Liver (tissue), 9 donors: ENCODE measurements around the gene ELL. TPM values are rescaled to one million over a fixed set of nuclear protein-coding genes. Genes with fewer than 3 reads are reported as not detected.

ENCODE experiments used
- DNase-seq: peaks from one replicate; pipeline ENCODE4 v3.0.0-alpha.2; 2017; ENCODE audit warnings: low spot score
- H3K27ac ChIP-seq, 2 donors: one replicate each; pipeline ENCODE4 v1.7.0; 2013; ENCODE audit warnings: inconsistent platforms in 2 of 2, low read length in 2 of 2, control low read depth in 1 of 2, low read depth in 1 of 2, mild to moderate bottlenecking in 1 of 2
- H3K27me3 ChIP-seq, 4 donors: one replicate each; pipeline versions ENCODE4 v1.6.1 to v1.7.0; 2013; ENCODE audit warnings: low read length in 3 of 4, inconsistent platforms in 1 of 4, mild to moderate bottlenecking in 1 of 4, moderate library complexity in 1 of 4; ENCODE audit not compliant: control insufficient read depth in 4 of 4, insufficient read depth in 4 of 4
- H3K36me3 ChIP-seq, 4 donors: one replicate each; pipeline versions ENCODE4 v1.6.1 to v1.7.0; 2013; ENCODE audit warnings: low read length in 3 of 4, mild to moderate bottlenecking in 3 of 4, low read depth in 1 of 4, moderate library complexity in 1 of 4; ENCODE audit not compliant: control insufficient read depth in 4 of 4, insufficient read depth in 3 of 4
- H3K4me1 ChIP-seq, 4 donors: one replicate each; pipeline versions ENCODE4 v1.6.1 to v1.7.0; 2013; ENCODE audit warnings: low read length in 3 of 4, mild to moderate bottlenecking in 3 of 4, moderate library complexity in 1 of 4; ENCODE audit not compliant: control insufficient read depth in 4 of 4, insufficient read depth in 4 of 4
- H3K4me3 ChIP-seq, 3 donors: one replicate each; pipeline versions ENCODE4 v1.6.1 to v1.7.0; 2013; ENCODE audit warnings: low read length in 3 of 3, control low read depth in 1 of 3, low read depth in 1 of 3, mild to moderate bottlenecking in 1 of 3
- H3K9ac ChIP-seq, 2 donors: one replicate each; pipeline ENCODE4 v1.7.0; 2013; ENCODE audit warnings: low read length in 2 of 2, mild to moderate bottlenecking in 2 of 2, moderate library complexity in 2 of 2, control low read depth in 1 of 2, low read depth in 1 of 2
- H3K9me3 ChIP-seq, 4 donors: one replicate each; pipeline versions ENCODE4 v1.6.1 to v1.7.0; 2013; ENCODE audit warnings: low read length in 3 of 4; ENCODE audit not compliant: control insufficient read depth in 4 of 4
- ATF3 ChIP-seq: IDR thresholded peaks from 2 replicates; pipeline ENCODE4 v1.6.1; 2016; ENCODE audit warnings: antibody characterized with exemption
- EGR1 ChIP-seq, 2 donors: IDR thresholded peaks; 2 replicates each; pipeline ENCODE4 v1.6.1; 2016 to 2018; ENCODE audit warnings: antibody characterized with exemption in 2 of 2, low read depth in 2 of 2
- FOXA1 ChIP-seq: IDR thresholded peaks from 2 replicates; pipeline ENCODE4 v1.6.1; 2016; ENCODE audit warnings: antibody characterized with exemption
- FOXA2 ChIP-seq: IDR thresholded peaks from 2 replicates; pipeline ENCODE4 v1.6.1; 2016; ENCODE audit warnings: antibody characterized with exemption
- GABPA ChIP-seq, 2 donors: IDR thresholded peaks in 1 of 2; conservative IDR thresholded peaks in 1 of 2; 2 replicates each; pipeline ENCODE4 v1.6.1; 2016; ENCODE audit warnings: antibody characterized with exemption in 2 of 2, mild to moderate bottlenecking in 1 of 2, moderate library complexity in 1 of 2
- HNF4A ChIP-seq, 2 donors: conservative IDR thresholded peaks; 2 replicates each; pipeline ENCODE4 v1.6.1; 2016; ENCODE audit warnings: antibody characterized with exemption in 2 of 2, mild to moderate bottlenecking in 2 of 2
- HNF4G ChIP-seq: IDR thresholded peaks from 2 replicates; pipeline ENCODE4 v1.6.1; 2016; ENCODE audit warnings: antibody characterized with exemption
- NR2F2 ChIP-seq: IDR thresholded peaks from 2 replicates; pipeline ENCODE4 v1.6.1; 2016; ENCODE audit warnings: antibody characterized with exemption
- RAD21 ChIP-seq, 2 donors: IDR thresholded peaks; 2 replicates each; pipeline ENCODE4 v1.6.1; 2016; ENCODE audit warnings: antibody characterized with exemption in 2 of 2, mild to moderate bottlenecking in 2 of 2
- RXRA ChIP-seq, 2 donors: IDR thresholded peaks; 2 replicates each; pipeline ENCODE4 v1.6.1; 2017 to 2018; ENCODE audit warnings: antibody characterized with exemption in 2 of 2, mild to moderate bottlenecking in 1 of 2
- SP1 ChIP-seq: IDR thresholded peaks from 2 replicates; pipeline ENCODE4 v1.6.1; 2018; ENCODE audit warnings: antibody characterized with exemption, mild to moderate bottlenecking
- TAF1 ChIP-seq: conservative IDR thresholded peaks from 2 replicates; pipeline ENCODE4 v1.6.1; 2016; ENCODE audit warnings: antibody characterized with exemption, mild to moderate bottlenecking
- YY1 ChIP-seq: IDR thresholded peaks from 2 replicates; pipeline ENCODE4 v1.6.1; 2016; ENCODE audit warnings: antibody characterized with exemption, mild to moderate bottlenecking
- WGBS: extraction: QIAGEN DNeasy Blood & Tissue Kit; methylation state at CpG from one replicate; pipeline ENCODE4 v1.1.7; 2013; 5-methylcytosine and 5-hydroxymethylcytosine counted together
- polyA plus RNA-seq, 2 donors: library from polyadenylated mRNA; stranded (reverse) in 1 of 2; unstranded in 1 of 2; fragments of 200-250 nt in 1 of 2; fragments of >200 nt in 1 of 2; fragmentation: Nextera tagmentation in 1 of 2; extraction: Ambion mirVana in 1 of 2; gene quantifications; one replicate each; pipeline versions ENCODE4 v1.2.1 to v1.2.3, GENCODE V29; 2013 to 2015
- total RNA-seq, 2 donors: library from RNA; depleted of rRNA; stranded (reverse); fragments of >200 nt; gene quantifications; one replicate each; pipeline ENCODE4 v1.2.3, GENCODE V29; 2014
- TF ChIP-seq, protein P1 (sequence below): IDR thresholded peaks from 2 replicates; pipeline ENCODE4 v1.6.1; 2016; ENCODE audit warnings: antibody characterized with exemption
- TF ChIP-seq, protein P2 (sequence below): IDR thresholded peaks from 2 replicates; pipeline ENCODE4 v1.6.1; 2016; ENCODE audit warnings: antibody characterized with exemption, mild to moderate bottlenecking
- TF ChIP-seq, protein P3 (sequence below): IDR thresholded peaks from 2 replicates; pipeline ENCODE4 v1.6.1; 2016; ENCODE audit warnings: antibody characterized with exemption
- donor health status: healthy.
- donor health status: healthy.
- donor health status: healthy.
- donor health status: healthy.
- donor health status: healthy.

Gene ELL
- total and polyA plus RNA-seq, 4 donors = 4.5 to 10.5 (median 6.6) TPM

DNA sequence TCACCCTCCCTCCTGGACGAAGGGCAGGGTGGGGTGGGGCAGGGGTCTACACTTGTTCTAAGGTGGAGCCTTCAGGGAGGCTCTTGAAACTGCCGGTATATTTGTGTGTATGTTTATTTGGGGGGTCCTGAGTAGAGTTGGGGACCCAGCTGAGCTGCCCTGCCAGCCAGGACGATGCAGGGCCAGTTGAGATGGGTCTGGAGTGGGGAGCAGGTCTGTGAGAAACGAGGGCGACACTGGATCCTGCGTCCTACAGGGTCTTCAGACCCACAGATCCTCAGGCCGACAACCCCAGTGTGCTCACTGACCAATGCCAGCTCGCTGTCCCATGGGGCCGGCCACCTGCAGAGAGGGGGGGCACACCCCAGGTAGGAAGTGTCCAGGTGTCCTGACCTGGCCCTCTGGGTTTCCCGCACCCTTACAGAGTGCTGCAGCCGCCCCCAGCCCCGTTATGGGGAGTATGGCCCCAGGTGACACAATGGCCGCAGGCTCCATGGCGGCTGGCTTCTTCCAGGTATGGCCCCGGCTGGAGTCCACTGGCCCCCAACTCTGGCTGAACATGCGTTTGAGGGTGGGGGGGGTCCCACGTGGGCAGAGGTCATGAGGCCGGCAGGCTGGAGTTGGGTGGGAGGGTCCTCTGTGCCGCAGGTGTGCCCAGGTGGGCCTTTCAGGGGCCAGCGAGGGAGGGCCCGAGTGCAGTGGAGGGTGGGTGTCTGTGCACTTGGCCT is 91.3 kb downstream of the ELL start:
- H3K4me3 ChIP-seq = no peak overlapping the region
- H3K9ac ChIP-seq = no peak overlapping the region
- no peaks in the 10 kb centered on the region for H3K27me3 ChIP-seq
- DNase-seq = no peak
- H3K9me3 ChIP-seq = no peaks in the 10 kb centered on the region
- no peak for TF ChIP-seq NR2F2
- TF ChIP-seq, protein P1, sequence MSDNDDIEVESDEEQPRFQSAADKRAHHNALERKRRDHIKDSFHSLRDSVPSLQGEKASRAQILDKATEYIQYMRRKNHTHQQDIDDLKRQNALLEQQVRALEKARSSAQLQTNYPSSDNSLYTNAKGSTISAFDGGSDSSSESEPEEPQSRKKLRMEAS = no peak
- no peak for TF ChIP-seq GABPA (IDR thresholded peaks at IDR 0.05 in 1 of 2, conservative IDR thresholded peaks at IDR 0.05 in 1 of 2)
- TF ChIP-seq SP1 = no peak
- TF ChIP-seq, protein P2, sequence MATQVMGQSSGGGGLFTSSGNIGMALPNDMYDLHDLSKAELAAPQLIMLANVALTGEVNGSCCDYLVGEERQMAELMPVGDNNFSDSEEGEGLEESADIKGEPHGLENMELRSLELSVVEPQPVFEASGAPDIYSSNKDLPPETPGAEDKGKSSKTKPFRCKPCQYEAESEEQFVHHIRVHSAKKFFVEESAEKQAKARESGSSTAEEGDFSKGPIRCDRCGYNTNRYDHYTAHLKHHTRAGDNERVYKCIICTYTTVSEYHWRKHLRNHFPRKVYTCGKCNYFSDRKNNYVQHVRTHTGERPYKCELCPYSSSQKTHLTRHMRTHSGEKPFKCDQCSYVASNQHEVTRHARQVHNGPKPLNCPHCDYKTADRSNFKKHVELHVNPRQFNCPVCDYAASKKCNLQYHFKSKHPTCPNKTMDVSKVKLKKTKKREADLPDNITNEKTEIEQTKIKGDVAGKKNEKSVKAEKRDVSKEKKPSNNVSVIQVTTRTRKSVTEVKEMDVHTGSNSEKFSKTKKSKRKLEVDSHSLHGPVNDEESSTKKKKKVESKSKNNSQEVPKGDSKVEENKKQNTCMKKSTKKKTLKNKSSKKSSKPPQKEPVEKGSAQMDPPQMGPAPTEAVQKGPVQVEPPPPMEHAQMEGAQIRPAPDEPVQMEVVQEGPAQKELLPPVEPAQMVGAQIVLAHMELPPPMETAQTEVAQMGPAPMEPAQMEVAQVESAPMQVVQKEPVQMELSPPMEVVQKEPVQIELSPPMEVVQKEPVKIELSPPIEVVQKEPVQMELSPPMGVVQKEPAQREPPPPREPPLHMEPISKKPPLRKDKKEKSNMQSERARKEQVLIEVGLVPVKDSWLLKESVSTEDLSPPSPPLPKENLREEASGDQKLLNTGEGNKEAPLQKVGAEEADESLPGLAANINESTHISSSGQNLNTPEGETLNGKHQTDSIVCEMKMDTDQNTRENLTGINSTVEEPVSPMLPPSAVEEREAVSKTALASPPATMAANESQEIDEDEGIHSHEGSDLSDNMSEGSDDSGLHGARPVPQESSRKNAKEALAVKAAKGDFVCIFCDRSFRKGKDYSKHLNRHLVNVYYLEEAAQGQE = no peak
- no peak for TF ChIP-seq EGR1 (IDR thresholded peaks at IDR 0.05; ENCODE audit: low read depth in 2 of 2)
- no peak for TF ChIP-seq RXRA (IDR thresholded peaks at IDR 0.05)
- TF ChIP-seq, protein P3, sequence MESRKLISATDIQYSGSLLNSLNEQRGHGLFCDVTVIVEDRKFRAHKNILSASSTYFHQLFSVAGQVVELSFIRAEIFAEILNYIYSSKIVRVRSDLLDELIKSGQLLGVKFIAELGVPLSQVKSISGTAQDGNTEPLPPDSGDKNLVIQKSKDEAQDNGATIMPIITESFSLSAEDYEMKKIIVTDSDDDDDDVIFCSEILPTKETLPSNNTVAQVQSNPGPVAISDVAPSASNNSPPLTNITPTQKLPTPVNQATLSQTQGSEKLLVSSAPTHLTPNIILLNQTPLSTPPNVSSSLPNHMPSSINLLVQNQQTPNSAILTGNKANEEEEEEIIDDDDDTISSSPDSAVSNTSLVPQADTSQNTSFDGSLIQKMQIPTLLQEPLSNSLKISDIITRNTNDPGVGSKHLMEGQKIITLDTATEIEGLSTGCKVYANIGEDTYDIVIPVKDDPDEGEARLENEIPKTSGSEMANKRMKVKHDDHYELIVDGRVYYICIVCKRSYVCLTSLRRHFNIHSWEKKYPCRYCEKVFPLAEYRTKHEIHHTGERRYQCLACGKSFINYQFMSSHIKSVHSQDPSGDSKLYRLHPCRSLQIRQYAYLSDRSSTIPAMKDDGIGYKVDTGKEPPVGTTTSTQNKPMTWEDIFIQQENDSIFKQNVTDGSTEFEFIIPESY = no peak
- no peak for TF ChIP-seq ATF3
- no peak for TF ChIP-seq RAD21 (IDR thresholded peaks at IDR 0.05)
- no peak for TF ChIP-seq HNF4G
- no peaks in the 10 kb centered on the region for H3K36me3 ChIP-seq
- H3K27ac ChIP-seq = no peak overlapping the region
- peaks cover 0 to 15% (median 4%) of the 10 kb centered on the region in 4 donors for H3K4me1 ChIP-seq
- WGBS = 92% methylated on average over 21 of the region's 21 CpGs

- DNase-seq = no peak
- no peak overlapping the region for H3K4me3 ChIP-seq
- TF ChIP-seq HNF4A (conservative IDR thresholded peaks at IDR 0.05) = no peak
- no peak for TF ChIP-seq YY1
- TF ChIP-seq, protein P2 = no peak
- TF ChIP-seq TAF1 = no peak
- no peak for TF ChIP-seq EGR1 (IDR thresholded peaks at IDR 0.05; ENCODE audit: low read depth in 2 of 2)
- TF ChIP-seq, protein P1 = no peak
- TF ChIP-seq GABPA (IDR thresholded peaks at IDR 0.05 in 1 of 2, conservative IDR thresholded peaks at IDR 0.05 in 1 of 2) = no peak
- TF ChIP-seq SP1 = no peak
- no peak for TF ChIP-seq FOXA2
- no peak for TF ChIP-seq FOXA1
- no peak for TF ChIP-seq NR2F2
- no peaks in the 10 kb centered on the region for H3K27me3 ChIP-seq
- no peak overlapping the region for H3K9ac ChIP-seq
- H3K27ac ChIP-seq = peak overlapping the region; percentile 47 to 50
- no peaks in the 10 kb centered on the region for H3K9me3 ChIP-seq
- H3K36me3 ChIP-seq = no peaks in the 10 kb centered on the region
- peaks cover 0 to 15% (median 4%) of the 10 kb centered on the region in 4 donors for H3K4me1 ChIP-seq
- 69% methylated on average over 13 of the region's 13 CpGs for WGBS
Measured at GRCh38 chr19:18429717-18430416, 92.0 kb downstream of the ELL start.
